KOPT-K1 (cell line): Measurements from ENCODE around the gene CUL3.
"Not testable (repeated sequence)": the region's sequence is repeated elsewhere in the genome, so short reads cannot be mapped to it uniquely, and the experiment has no call there.

Experiments used
- H3K27ac ChIP-seq: fragments of 200-600 bp; sonication (generic); 2 replicates; pipeline ENCODE4 v1.5.1; 2016; ENCODE audit warnings: antibody characterized with exemption, mild to moderate bottlenecking, low read depth, low read length; ENCODE audit not compliant: poor library complexity, severe bottlenecking
- H3K36me3 ChIP-seq: fragments of 200-600 bp; sonication (generic); 2 replicates; pipeline ENCODE4 v1.5.1; 2017; ENCODE audit warnings: antibody characterized with exemption, mild to moderate bottlenecking, low read length, moderate library complexity; ENCODE audit not compliant: insufficient read depth
- H3K9me3 ChIP-seq: fragments of 200-600 bp; sonication (generic); 2 replicates; pipeline ENCODE4 v1.5.1; 2017; ENCODE audit warnings: antibody characterized with exemption, low read length, mild to moderate bottlenecking; ENCODE audit not compliant: insufficient read depth, poor library complexity, severe bottlenecking

Gene CUL3

DNA sequence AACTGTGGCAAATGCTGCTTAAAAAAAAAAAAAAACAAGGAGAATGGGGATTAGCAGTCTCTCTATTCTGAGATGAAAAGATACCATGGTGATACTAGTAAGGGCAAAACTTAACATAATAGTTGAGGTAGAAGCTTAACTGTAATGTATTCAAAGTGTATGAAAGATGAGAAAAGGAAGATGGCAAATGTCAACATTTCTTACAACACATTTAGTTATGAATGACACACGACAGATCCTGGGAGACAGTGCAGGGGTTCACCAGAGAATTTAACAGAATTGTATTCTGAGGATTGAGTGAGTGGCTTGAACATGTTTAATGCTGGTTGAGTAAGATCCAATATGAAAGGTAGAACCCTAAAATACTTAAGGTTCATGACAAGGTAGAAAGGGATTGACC is 52.7 kb downstream of the CUL3 start:
- H3K9me3 ChIP-seq, result no peaks in the 10 kb centered on the region
- no peak overlapping the region for H3K27ac ChIP-seq
- peaks cover 65% of the 10 kb centered on the region for H3K36me3 ChIP-seq

DNA sequence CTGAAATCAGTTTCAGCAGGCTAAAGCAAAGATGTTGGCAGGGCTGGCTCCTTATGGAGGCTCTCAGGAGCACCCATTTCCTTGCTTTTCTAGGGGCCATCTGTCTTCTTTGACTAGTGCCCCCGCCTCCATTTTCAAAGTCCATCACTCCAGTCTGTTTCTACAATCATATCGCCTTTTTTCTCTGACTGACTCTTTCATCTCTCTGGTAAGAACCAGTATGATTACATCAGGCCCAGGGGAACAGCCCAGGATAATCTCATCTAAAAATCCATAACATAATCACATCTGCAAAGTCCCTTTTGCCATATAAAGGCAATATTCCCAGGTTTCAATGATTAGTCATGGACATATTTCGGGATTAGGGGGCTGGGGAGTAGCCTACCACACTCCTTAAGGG is 57.0 kb downstream of the CUL3 start:
- no peaks in the 10 kb centered on the region for H3K9me3 ChIP-seq
- H3K27ac ChIP-seq, result no peak overlapping the region
- H3K36me3 ChIP-seq, result peaks cover 53% of the 10 kb centered on the region

DNA sequence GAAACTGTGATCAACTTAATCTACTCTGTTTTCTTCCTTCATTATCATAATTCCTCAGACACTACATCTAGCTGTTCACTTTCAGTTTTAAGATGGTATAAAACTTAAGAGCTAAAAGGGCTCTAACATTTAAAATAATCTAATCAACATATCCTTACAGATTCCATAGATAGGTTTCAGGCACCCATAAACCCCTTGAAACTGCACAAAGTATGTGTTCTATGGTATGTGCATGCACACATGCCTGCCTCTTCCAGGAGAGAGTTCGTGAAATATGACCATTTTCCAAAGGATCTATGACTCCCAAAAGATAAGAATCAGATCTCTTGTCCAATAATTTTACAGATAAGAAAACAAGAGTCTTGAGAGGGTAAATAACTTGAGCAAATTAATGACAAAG is 59.4 kb downstream of the CUL3 start:
- no peaks in the 10 kb centered on the region for H3K9me3 ChIP-seq
- no peak overlapping the region for H3K27ac ChIP-seq
- H3K36me3 ChIP-seq, result peaks cover 29% of the 10 kb centered on the region

DNA sequence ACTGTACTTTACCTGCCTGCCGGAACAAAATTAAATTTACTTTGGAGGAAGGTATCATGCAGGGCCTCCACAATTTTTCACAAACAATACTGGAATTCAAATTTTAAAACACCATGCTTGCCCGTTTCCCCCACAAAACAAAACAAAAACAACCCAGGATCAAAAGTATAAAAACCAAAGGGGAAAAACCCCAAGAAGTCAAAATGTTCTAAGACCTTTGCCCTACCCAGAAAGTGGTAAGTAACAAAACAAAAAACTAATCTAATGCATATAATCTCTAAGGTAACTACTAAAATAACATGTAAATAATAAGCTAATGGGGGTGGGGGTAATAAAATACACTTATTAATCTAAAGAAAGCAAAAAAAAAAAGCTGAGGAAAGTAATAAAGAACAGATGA is 60.5 kb downstream of the CUL3 start:
- no peaks in the 10 kb centered on the region for H3K9me3 ChIP-seq
- peaks cover 19% of the 10 kb centered on the region; the same call in 1 of the 2 replicates for H3K36me3 ChIP-seq
- no peak overlapping the region for H3K27ac ChIP-seq

DNA sequence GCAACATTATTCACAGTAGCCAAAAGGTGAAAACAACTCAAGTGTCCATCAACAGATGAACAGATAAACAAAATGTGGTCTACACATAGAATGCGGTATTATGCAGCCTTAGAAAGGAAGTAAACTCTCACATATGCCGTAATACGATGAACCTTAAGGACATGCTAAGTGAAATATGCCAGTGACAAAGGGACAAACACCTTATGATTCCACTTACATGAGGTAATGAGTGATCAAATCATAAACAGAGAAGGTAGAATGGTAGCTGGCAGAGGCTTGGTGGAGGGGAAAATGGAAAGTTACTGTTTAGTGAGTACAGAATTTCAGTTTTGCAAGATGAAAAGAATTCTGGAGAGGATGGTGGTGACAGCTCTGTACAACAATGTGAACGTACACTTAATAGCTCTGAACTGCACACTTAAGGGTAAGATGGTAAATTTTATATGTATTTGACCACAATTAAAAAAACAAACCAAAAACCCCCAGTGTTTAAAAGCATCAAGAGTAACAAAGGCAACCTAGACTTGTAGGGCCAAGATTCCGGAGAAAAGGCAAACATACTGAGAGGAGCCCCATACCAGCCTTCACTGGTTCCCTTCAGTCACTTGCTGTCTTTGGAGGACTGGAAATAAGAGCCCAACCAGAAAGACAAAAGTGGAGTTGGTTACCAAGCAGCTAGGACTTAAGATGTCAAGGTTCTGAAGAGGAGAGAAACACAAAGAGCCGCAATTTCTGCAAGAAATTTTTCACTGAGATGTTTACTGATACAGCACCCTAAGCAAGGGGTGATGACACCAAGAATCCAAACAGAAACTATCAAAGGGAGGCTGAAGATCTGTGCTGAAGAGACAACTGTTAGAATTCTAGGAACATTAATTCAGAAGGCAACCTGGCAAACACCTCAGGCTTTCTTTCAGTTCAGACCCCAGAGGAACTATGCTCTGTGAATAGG is 61.3 kb downstream of the CUL3 start:
- H3K36me3 ChIP-seq, result peaks cover 15% of the 10 kb centered on the region; the same call in 1 of the 2 replicates
- H3K27ac ChIP-seq, result no peak overlapping the region
- no peaks in the 10 kb centered on the region for H3K9me3 ChIP-seq

DNA sequence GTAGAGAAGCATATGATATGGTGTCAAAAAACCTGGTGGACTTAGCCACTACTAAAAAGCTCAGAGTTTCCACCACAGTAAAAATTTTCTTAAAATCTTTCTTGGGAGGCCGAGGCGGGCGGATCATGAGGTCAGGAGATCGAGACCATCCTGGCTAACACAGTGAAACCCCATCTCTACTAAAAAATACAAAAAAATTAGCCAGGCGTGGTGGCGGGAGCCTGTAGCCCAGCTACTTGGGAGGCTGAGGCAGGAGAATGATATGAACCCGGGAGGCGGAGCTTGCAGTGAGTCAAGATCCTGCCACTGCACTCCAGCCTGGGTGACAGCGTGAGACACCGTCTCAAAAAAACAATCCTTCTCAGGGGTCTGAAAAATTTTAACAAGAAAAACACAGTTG is 62.7 kb downstream of the CUL3 start:
- not testable (repeated sequence) for H3K9me3 ChIP-seq, H3K27ac ChIP-seq
- H3K36me3 ChIP-seq, result peaks cover 11% of the 10 kb centered on the region; the same call in 1 of the 2 replicates

DNA sequence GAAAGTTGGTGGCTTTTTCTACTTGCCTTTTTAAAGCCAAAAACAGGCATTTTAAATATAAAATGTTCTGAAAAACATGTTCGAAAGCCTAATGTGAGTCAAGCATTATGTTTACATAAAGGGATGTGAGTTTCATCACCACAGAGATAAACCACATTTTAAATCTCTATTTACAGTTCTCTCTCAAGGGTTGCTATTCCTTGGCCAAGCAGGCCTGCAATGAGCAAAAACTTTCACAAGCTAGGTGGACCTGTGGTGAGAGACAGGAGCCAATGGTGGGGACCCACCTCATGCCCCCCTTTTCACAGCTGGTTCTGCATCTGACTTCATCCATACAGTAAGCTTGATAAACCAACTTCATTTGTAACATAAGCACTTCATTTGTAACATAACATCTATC is 65.1 kb downstream of the CUL3 start:
- Histone ChIP-seq H3K27ac (no peak overlapping the region), H3K36me3 (peaks cover 5% of the 10 kb centered on the region; the same call in 1 of the 2 replicates), H3K9me3 (no peaks in the 10 kb centered on the region)

DNA sequence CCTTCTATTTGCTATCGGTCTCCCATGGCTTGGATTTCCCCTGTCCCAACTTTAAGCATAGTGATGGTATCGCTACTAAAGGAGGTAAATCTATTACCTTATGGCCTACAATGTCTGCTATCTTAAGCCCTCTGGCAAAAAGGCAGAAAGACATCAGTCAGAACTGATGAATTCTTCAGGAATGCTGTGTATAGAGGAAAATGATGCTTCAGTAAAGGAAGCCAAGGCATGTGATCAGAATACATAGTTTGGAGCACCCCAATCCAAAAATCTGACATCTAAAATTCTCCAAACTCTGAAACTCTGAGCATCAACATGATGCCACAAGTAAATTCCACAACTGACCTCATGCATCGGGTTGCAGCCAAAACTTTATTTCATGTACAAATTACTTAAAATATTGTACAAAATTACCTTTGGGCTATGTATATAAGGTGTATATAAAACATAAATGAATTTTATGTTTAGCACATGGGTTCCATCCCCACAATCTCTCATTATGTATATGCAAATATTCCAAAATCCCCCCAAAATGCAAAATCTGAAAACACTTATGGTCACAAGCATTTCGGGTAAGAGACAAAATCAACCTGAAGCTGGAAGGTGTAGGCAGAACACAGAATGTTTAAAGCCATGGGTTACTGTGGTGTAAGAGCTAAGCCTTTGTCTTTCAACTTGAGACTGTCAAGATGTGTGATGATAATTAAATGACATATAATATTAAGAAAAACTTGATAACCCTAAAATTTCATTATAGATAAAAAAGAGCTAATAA is 66.2 kb downstream of the CUL3 start:
- no peak overlapping the region for H3K27ac ChIP-seq
- H3K36me3 ChIP-seq, result peaks cover 9% of the 10 kb centered on the region
- H3K9me3 ChIP-seq, result no peaks in the 10 kb centered on the region

DNA sequence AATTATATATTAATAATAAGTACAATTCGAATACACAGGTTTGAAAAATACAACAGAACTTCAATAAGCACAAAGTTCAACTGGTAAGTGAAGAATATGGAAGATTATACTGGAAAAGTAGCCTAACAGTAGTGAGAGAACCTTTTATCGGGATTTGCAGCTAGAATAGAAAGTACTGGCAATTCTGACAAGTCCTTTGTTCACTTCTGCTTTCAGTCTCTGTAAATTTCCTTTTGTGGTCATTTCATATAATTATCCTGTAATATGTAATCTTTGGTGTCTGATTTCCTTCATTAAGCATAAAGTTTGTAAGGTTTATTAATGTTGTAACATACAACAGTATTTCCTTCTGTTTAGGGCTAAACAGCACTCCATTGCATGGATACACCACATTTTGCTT is 67.2 kb downstream of the CUL3 start:
- Histone ChIP-seq H3K9me3 (no peaks in the 10 kb centered on the region), H3K27ac (no peak overlapping the region), H3K36me3 (peaks cover 14% of the 10 kb centered on the region)

DNA sequence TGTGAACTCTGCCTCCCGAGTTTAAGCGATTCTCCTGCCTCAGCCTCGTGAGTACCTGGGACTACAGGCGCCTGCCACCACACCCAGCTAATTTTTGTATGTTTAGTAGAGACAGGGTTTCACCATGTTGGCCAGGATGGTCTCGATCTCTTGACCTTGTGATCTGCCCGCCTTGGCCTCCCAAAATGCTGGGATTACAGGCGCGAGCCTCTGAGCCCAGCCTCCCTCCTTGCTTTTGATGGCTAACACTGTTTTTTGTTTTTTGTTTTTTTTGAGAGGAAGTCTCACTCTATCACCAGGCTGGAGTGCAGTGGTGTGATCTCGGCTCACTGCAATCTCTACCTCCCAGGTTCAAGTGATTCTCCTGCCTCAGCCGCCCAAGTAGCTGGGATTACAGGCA is 68.8 kb downstream of the CUL3 start:
- H3K36me3 ChIP-seq, result peaks cover 22% of the 10 kb centered on the region
- H3K27ac ChIP-seq, H3K9me3 ChIP-seq: not testable (repeated sequence)

DNA sequence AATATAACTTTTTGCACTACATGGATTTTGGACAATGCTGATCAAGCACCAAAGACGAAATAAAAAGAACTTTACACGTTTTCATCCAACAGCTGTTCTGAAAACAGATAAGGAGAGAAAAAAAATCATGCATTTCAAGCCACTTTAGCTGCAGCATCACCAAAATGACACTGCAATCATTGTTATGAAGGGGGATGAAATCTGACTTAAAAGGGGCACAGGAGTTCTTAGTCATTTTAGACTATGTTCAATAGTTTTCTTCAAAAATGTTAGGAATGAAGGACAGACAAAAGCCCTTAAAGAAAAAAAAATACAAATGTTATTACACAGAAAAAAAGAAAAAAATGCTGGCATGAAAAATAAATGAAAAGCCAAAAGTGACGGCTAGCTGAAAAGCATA is 71.2 kb downstream of the CUL3 start:
- H3K9me3 ChIP-seq, result no peaks in the 10 kb centered on the region
- H3K36me3 ChIP-seq, result peaks cover 40% of the 10 kb centered on the region

DNA sequence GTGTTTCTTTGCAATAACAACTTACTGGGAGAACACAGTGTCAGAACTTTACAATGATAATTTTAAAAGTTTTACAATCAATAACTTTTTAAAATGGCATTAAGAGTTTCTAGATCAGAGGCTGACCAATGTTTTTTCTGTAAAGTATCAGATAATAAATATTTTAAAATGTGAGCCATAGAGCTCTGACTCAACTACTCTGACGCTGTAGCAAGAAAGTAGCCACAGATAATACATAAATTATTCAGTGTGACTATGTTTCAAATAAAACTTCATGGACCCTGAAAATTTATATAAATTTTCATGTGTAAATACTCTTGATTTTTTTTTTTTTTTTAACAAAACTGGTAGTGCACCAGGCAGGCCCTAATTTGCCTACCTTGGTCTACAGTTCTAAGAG is 77.4 kb downstream of the CUL3 start:
- H3K27ac ChIP-seq, result no peak overlapping the region
- H3K9me3 ChIP-seq, result no peaks in the 10 kb centered on the region
- H3K36me3 ChIP-seq, result peaks cover 71% of the 10 kb centered on the region

More for the DNA sequence above, 71.2 kb downstream of the CUL3 start:
- no peak overlapping the region for H3K27ac ChIP-seq

DNA sequence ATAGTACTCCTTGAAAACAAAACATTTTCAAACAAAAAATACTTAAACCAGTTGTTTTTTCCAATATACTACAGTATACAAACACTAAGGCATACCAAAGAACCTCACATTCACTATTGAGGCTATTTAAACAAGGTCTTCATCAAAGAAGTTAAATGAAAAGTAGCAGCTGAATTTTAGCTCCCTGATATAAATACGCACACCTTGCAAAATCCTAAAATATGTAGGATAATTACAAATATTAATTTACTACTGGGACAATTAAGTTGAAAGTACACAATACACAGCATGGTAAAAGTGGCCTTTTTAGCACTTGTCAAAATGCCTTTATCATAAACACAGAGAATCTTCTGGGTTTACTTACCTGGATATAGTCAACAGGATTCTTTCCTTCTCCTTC is 78.7 kb downstream of the CUL3 start:
- Histone ChIP-seq H3K9me3 (no peaks in the 10 kb centered on the region), H3K36me3 (peaks cover 77% of the 10 kb centered on the region), H3K27ac (no peak overlapping the region)

DNA sequence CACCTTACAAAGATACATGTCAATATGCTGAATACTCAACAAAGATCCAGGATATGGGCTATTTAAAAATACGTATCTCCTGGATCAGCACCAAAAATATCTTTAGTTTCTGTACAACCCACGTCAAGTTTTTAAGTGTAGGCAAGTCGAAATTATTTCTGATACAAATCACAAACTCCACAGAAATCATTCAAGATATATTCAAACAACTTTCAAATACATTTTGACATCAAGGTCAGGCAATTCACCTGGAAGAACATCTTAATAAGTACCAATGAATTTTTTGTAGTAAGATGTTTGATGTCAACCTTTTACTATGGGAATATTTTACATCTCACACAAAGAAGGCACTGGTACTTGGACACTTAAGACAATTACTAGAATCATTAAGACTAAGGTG is 86.2 kb downstream of the CUL3 start:
- Histone ChIP-seq H3K27ac (no peak overlapping the region), H3K9me3 (no peaks in the 10 kb centered on the region), H3K36me3 (peaks cover 98% of the 10 kb centered on the region)

DNA sequence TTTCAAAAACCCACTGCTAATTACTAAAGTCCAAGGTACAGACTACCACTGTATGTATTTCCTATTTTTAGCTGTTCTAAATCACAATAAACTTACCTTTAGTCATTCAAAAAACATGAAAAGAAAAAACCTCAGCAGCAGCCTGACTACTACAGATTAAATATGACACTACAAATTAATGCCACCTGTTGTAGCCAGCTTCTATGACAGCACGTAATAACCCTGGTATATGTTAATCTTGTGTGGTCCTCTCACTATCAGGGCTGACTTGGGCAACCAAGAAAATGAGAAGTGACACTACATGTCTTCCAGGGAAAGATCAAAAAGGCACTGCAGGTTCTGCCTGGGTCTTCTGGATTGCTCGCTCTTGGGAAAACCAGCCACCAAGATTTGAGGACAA is 92.6 kb downstream of the CUL3 start:
- Histone ChIP-seq H3K9me3 (peaks cover 10% of the 10 kb centered on the region), H3K27ac (no peak overlapping the region)

More for the DNA sequence above, 92.6 kb downstream of the CUL3 start:
- H3K36me3 ChIP-seq, result peaks cover 89% of the 10 kb centered on the region
